B cell (primary cell): ENCODE measurements around the gene KRTAP4-4.

Experiments used
- CTCF ChIP-seq: fragments of 200-600 bp; IDR thresholded peaks from one replicate; pipeline ENCODE4 v1.8.0; 2022; ENCODE audit warnings: antibody characterized with exemption, mild to moderate bottlenecking
- EZH2 ChIP-seq: IDR thresholded peaks from 2 replicates; pipeline ENCODE4 v1.6.1; 2012; ENCODE audit warnings: borderline replicate concordance, low read depth, mild to moderate bottlenecking, moderate library complexity, low read length; ENCODE audit not compliant: insufficient read depth, poor library complexity, severe bottlenecking

GRCh38 chr17:41133880-41134735, 26.4 kb downstream of the KRTAP4-4 start:
- TF ChIP-seq EZH2, result no peak
- TF ChIP-seq CTCF, result no peak
